Activated naive CD4-positive, alpha-beta T cell treated with anti-CD3 and anti-CD28 coated beads, Interleukin-2, amount 50 U/mL, for 72 hours (primary cell): ENCODE results near the gene ANKRD33B. TPM values are rescaled to one million over a fixed set of nuclear protein-coding genes. Genes with fewer than 3 reads are reported as not detected.

ENCODE experiments used
- ATAC-seq, 2 donors: fragments of 150-1000 bp; cut with Tn5 transposase; 2 replicates each; pipeline ENCODE4 v1.10.0; 2021; ENCODE audit warnings: mild to moderate bottlenecking in 2 of 2, moderate library complexity in 2 of 2
- DNase-seq, 2 donors: peaks; one replicate each; pipeline ENCODE4 v3.0.0; 2021 to 2022; ENCODE audit warnings: low spot score in 2 of 2
- H3K27ac Mint-ChIP-seq, 2 donors: one replicate each; pipeline ENCODE4 v1.8.0; 2022; ENCODE audit warnings: mild to moderate bottlenecking in 2 of 2, mixed read lengths in 2 of 2
- H3K36me3 Mint-ChIP-seq, 2 donors: one replicate each; pipeline ENCODE4 v1.8.0; 2022; ENCODE audit warnings: mixed read lengths in 2 of 2
- H3K9me3 Mint-ChIP-seq, 2 donors: one replicate each; pipeline ENCODE4 v1.8.0; 2022; ENCODE audit warnings: mixed read lengths in 2 of 2
- total RNA-seq, 2 donors: library from RNA; stranded (reverse); gene quantifications; one replicate each; pipeline ENCODE4 v1.2.3, GENCODE V29; 2022

The ANKRD33B gene
- total RNA-seq, 2 donors from 2014 or later, result 5.6 TPM

GRCh38 chr5:10580531-10581423 lies 16.9 kb downstream of the ANKRD33B start:
- Mint-ChIP-seq H3K36me3 (peaks cover 0 to 18% of the 10 kb centered on the region in 2 donors), H3K27ac (peak overlapping the region in 1 of 2 donors; percentile 70), H3K9me3 (peaks cover 0 to 3% of the 10 kb centered on the region in 2 donors)
- no peak for ATAC-seq
- DNase-seq, result peak in 1 of 2 donors; percentile 43

GRCh38 chr5:10581424-10581748 lies 17.5 kb downstream of the ANKRD33B start:
- DNase-seq, result no peak
- no peak overlapping the region for H3K27ac Mint-ChIP-seq
- peak in 1 of 2 donors; percentile 47 for ATAC-seq
- peaks cover 0 to 3% of the 10 kb centered on the region in 2 donors for H3K9me3 Mint-ChIP-seq
- peaks cover 0 to 18% of the 10 kb centered on the region in 2 donors for H3K36me3 Mint-ChIP-seq

DNA sequence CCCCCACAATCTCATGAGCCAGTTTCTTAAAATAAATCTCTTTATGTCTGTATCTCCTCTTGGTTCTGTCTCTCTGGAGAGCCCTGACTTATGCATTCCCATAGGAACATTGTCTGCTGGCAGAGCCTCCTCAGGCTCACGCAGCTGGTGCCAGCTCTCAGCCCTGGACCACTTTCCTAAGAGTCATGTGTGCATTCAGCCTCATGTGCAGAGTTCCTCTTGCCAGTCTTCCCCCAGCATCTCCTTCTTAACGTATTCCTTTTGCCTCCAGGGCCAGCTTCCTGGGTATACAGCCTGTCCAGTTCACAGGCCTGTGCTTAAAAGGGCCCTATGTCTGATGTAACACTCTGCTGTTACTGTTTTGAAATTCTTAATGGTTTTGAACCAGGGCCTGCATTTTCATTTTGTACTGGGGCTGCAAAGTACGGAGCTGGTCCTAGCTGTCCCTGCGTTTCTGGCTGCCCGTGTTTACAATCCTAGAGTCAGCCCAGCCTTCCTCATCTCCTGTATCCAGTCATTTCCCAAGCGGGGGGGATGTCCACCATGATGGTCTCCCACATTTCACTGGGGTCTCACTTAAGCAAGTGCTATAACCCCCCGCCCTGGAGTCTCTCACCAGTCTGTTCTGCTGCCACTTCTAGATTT lies 18.1 kb downstream of the ANKRD33B start:
- DNase-seq, result peak in 1 of 2 donors; percentile 37
- no peak for ATAC-seq
- H3K27ac Mint-ChIP-seq, result peak overlapping the region in 1 of 2 donors; percentile 51
- peaks cover 0 to 3% of the 10 kb centered on the region in 2 donors for H3K9me3 Mint-ChIP-seq
- H3K36me3 Mint-ChIP-seq, result peaks cover 0 to 18% of the 10 kb centered on the region in 2 donors

DNA sequence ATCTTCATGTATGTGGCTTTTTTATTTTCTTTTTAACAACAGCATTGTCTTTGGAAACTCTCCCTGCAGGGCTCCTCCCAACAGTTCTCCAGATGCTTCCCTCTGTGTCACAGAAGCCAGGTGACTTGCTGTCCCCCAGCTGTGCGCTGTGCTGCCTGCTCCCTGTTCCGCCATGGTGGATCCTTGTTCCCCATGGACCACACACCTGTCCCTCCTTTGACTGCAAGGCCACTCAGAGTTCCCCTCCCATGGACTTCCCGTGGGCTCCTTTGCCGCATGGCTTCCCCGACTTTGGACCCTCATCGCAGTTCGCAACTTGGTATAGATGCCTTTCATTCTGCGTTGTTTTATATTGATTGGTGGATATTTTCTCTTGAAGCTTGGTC lies 18.6 kb downstream of the ANKRD33B start:
- Mint-ChIP-seq H3K9me3 (peaks cover 0 to 3% of the 10 kb centered on the region in 2 donors), H3K27ac (no peak overlapping the region), H3K36me3 (peaks cover 0 to 18% of the 10 kb centered on the region in 2 donors)
- ATAC-seq, result no peak
- peak in 1 of 2 donors; percentile 14 for DNase-seq

DNA sequence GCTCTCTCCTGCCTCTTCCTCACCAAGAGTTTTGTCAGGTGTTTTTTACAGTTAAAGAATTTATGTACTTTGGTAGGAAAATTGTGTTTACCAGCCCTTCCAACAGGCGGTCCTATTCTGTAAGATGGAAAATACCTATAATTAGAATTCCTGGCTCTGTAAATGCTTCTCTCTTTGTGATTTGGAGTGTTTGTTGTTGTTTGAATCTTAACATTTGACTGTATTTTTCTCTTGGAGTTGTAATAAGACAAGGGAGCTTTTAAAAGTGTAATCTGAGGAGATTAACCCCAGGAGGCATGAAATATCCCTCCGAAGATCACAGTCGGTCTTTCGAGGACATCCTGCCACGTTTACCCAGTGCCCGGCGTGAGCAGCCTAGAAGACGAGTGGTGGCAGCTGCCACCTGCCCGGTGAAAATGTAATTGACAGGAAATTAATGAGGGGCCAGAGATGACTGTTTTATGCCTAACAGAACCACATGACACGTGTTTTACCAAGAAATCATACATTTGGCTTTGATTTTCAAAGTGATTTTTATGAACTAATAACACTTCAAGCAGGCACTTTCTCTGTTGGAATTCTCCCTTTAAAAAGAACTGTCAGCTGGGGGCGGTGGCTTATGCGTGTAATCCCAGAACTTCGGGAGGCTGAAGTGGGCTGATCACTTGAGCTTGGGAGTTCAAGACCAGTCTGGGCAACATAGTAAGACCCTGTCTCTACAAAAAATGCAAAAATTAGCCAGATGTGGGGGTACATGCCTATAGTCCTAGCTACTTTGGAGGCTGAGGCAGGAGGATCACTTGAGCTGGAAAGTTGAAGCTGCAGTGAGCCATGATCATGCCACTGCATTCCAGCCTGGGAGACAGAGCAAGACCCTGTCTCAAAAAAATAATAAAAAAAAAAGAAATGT lies 20.0 kb downstream of the ANKRD33B start:
- H3K9me3 Mint-ChIP-seq, result peaks cover 0 to 3% of the 10 kb centered on the region in 2 donors
- DNase-seq (peak in 1 of 2 donors; percentile 2), ATAC-seq (no peak)
- H3K36me3 Mint-ChIP-seq, result peaks cover under 1 to 19% of the 10 kb centered on the region in 2 donors
- no peak overlapping the region for H3K27ac Mint-ChIP-seq

DNA sequence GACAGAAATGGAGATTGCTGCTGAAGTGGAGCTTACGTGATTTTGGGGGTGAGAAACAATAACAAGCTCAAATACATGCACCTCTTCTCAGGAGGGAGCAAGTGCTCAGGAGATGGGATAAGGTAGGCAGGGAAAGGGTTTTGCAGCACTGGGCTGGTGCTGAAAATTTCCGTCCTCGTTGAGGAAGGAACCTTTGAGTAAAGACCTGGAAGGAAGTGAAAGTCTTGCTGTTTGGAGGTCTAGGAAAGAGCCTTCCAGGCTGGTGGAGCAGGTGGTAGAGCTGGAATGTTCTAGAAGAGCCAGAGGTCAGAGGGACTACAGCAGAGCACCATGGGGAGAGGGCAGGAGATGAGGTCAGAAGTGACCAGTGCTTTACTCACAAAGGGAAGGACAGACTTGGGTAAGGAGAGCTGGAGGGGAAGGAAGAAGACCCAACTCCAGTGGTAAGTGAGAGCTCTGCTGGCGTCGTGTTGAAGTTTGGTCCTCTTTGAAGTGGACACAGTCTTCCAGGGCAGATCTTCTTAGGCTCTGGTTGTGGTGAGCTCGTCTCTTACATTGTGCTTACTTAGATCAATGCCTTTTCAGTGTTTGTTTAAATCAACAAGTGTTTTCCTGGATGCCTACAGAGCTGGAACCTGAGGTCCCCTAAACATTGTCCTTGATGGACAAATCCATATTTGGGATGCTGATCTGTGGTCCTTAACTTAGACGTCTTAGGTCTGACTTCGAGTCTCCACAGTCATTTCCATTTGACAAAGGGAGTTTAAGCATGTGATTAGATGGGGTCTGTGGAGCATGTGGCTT lies 21.0 kb downstream of the ANKRD33B start:
- Mint-ChIP-seq H3K36me3 (peaks cover 9 to 29% of the 10 kb centered on the region in 2 donors), H3K9me3 (peaks cover 4 to 13% of the 10 kb centered on the region in 2 donors), H3K27ac (peak overlapping the region in 1 of 2 donors; percentile 0)
- no peak for ATAC-seq
- no peak for DNase-seq

- ATAC-seq, result no peak
- H3K27ac Mint-ChIP-seq, result no peak overlapping the region
- DNase-seq, result peak in 1 of 2 donors; percentile 33
- peaks cover 15 to 35% of the 10 kb centered on the region in 2 donors for H3K36me3 Mint-ChIP-seq
- peaks cover 4 to 17% of the 10 kb centered on the region in 2 donors for H3K9me3 Mint-ChIP-seq
Measured at GRCh38 chr5:10585518-10585915, 21.6 kb downstream of the ANKRD33B start.

DNA sequence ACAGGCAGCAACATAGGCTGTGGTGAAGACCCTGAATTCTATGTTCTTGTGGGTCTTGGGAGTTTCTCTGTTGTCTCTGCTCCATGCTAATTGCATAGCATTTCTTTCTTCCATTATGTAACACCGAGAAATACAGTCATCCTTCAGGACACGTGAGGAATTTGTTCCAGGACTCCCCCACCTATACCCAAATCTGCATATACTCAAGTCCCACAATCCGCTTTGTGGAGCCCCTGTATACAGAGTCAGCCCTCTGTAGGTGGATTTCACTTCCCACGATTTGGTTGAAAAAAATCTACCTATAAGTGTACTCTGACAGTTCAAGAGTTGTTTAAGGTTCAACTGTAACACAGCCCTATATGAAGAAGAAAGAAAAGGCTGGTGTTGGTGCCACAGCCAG lies 22.1 kb downstream of the ANKRD33B start:
- Mint-ChIP-seq H3K27ac (no peak overlapping the region), H3K9me3 (peaks cover 4 to 17% of the 10 kb centered on the region in 2 donors), H3K36me3 (peaks cover 17 to 39% of the 10 kb centered on the region in 2 donors)
- DNase-seq (no peak), ATAC-seq (peak; percentile 20 to 54)

- DNase-seq, result no peak
- no peak for ATAC-seq
- H3K9me3 Mint-ChIP-seq, result peaks cover 4 to 17% of the 10 kb centered on the region in 2 donors
- peaks cover 17 to 39% of the 10 kb centered on the region in 2 donors for H3K36me3 Mint-ChIP-seq
- no peak overlapping the region for H3K27ac Mint-ChIP-seq
Measured at GRCh38 chr5:10586555-10586954, 22.7 kb downstream of the ANKRD33B start.

- ATAC-seq (no peak), DNase-seq (no peak)
- H3K9me3 Mint-ChIP-seq, result peaks cover 4 to 17% of the 10 kb centered on the region in 2 donors
- H3K36me3 Mint-ChIP-seq, result peaks cover 17 to 30% of the 10 kb centered on the region in 2 donors
- H3K27ac Mint-ChIP-seq, result no peak overlapping the region
Measured at GRCh38 chr5:10588109-10588775, 24.4 kb downstream of the ANKRD33B start.

- no peak for ATAC-seq
- H3K36me3 Mint-ChIP-seq, result peaks cover 17 to 30% of the 10 kb centered on the region in 2 donors
- no peak overlapping the region for H3K27ac Mint-ChIP-seq
- DNase-seq, result peak in 1 of 2 donors; percentile 25
- H3K9me3 Mint-ChIP-seq, result peaks cover 4 to 17% of the 10 kb centered on the region in 2 donors
Measured at GRCh38 chr5:10588779-10589447, 25.0 kb downstream of the ANKRD33B start.

- Mint-ChIP-seq H3K36me3 (peaks cover 17 to 21% of the 10 kb centered on the region in 2 donors), H3K9me3 (peaks cover 4 to 13% of the 10 kb centered on the region in 2 donors), H3K27ac (no peak overlapping the region)
- DNase-seq (no peak), ATAC-seq (no peak)
Measured at GRCh38 chr5:10590226-10590999, 26.5 kb downstream of the ANKRD33B start.

DNA sequence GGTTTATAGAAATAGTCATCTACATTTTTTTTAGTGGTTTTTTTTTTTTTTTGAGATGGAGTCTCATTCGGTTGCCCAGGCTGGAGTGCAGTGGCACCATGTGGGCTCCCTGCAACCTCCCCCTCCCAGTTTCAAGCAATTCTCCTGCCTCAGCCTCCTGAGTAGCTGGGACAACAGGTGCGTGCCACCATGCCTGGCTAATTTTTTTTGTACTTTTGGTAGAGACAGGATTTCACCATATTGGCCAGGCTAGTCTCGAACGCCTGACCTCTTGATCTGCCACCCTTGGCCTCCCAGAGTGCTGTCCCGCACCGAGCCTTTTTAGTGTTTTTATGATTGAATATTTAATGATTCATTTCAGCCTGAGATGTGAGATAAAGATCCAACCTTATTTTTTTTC lies 27.3 kb downstream of the ANKRD33B start:
- peaks cover 4 to 13% of the 10 kb centered on the region in 2 donors for H3K9me3 Mint-ChIP-seq
- no peak overlapping the region for H3K27ac Mint-ChIP-seq
- no peak for ATAC-seq

DNA sequence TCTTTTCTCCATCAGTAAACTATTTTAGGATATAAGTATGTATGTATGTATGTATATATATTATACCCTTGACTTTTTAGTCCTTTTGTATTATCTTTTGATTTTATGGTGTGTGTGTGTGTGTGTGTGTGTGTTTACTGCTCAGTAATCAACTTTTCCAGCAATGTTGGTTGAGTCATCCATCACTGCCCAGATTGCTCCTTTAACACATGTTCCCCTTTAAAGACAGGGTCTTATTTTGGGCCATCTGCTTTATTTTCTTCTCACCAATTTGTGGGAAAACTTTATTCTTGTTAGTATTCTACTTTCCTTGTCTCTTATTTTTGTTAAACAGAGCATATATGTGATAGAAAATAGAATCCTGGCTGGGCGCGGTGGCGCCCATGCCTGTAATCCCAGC lies 28.1 kb downstream of the ANKRD33B start:
- H3K36me3 Mint-ChIP-seq, result peaks cover 17 to 28% of the 10 kb centered on the region in 2 donors
- H3K9me3 Mint-ChIP-seq, result peaks cover 4 to 13% of the 10 kb centered on the region in 2 donors
- no peak overlapping the region for H3K27ac Mint-ChIP-seq
- no peak for ATAC-seq
- no peak for DNase-seq

More for the DNA sequence above, 27.3 kb downstream of the ANKRD33B start:
- peaks cover 17 to 22% of the 10 kb centered on the region in 2 donors for H3K36me3 Mint-ChIP-seq
- no peak for DNase-seq
